ENCODE measurements around the gene ITLN2.
A peak's percentile ranks its signal among the peaks of the same experiment; 100 is the strongest.
"Not testable (repeated sequence)": the region's sequence is repeated elsewhere in the genome, so short reads cannot be mapped to it uniquely, and the experiment has no call there.

ITLN2 gene

GRCh38 chr1:160954158-160955104 lies at the start of gene ITLN2:
Gene ITLN2, minus strand, starts transcription at chr1:160954809. Its CDS starts 68 bp downstream, at chr1:160954741.
- DNase-seq: peak; percentile 41 to 73

DNA sequence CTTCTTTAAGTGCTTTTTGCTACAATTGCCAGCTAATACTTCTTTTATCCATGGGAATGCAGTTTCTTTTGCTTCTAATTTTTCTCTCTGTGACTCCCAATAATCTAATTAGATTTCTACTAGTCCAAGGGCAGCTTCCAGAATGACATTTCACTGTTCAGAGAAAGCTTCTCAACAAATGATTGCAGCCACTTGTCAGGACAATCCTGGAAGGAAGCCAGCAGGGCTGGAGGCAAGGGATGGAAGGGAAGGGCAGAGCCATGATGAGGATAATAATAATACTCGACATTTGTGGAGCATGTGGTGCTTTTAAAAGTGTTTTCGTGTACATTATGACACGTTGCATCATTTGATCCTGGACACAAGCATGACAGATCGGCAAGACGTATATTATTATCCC lies 46.9 kb upstream of the ITLN2 start:
- peak; percentile 8 to 13 for DNase-seq

DNA sequence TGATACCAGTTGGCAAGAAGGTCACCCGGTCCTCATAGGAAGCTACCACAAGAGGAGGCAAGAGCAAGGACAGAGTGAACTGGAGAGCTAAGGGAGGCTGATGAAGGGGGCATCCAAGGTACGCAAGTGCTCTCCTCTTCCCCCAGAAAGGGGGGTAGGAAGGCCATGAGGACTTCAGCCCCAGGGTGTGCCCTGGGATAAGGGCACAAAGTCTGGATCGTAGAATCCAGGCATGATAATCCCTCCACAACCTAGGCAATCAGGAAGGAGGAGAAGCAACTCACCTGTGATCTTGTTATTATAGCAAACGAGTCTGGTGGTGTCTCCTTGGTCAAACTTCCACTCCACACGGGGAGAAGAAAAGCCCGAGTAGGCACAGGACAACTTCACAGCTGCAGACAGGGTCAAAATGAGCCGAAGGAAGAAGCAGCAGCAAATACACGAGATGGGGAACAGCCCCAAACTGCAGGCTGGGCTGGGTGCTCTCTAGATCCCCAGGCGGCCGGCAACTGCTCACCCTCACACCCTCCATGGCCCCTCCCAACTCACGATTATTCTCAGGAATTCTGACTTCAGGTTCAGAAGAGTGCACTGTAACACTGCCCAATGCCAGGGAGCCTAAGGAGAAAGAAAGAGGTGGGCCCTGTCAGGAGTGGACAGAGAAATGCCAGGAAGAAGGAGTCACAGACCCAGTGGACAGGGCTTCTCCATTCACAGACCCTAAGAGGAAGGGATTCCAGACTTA lies 46.3 kb upstream of the ITLN2 start:
- no peak for DNase-seq

DNA sequence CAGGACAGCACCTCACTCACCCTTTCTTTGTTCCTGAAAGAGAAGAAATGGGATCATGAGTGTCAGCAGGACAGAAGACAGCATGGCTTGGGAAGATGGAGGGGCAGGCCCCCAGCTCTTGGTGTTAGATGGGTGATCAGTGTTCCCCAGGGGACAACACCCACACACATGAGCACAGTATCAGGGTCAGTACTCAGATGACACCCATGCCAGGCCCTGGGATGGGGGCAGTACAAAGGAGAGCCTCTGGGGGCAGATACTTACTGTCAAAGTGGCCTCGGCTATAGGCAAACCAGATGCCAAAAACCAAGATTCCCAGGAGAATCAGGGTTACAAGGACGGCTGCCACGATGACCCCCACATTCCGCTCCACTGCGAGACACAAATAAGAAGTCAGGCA lies 44.8 kb upstream of the ITLN2 start:
- DNase-seq: no peak

- peak in 1 of 2 experiments; percentile 45 for DNase-seq
Observed at GRCh38 chr1:160997323-160998038, 42.9 kb upstream of the ITLN2 start.

DNA sequence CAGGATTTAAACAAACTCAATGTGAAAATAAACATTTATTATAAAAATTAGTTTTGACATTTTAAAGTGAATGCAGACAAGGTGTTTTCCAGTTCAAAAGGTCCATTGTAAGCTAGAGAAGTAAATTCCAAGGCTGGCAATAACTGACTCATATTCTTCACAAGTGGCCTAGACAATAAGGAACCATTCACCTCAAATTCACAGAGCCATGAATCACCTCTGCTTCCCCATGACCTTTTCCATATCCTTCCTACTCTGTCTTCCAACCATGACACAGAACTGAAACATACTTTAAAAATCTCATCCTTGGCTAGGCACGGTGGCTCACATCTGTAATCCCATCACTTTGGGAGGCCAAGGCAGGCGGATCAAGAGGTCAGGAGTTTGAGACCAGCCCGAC lies 41.6 kb upstream of the ITLN2 start:
- no peak for DNase-seq

GRCh38 chr1:160993544-160994193 lies 39.1 kb upstream of the ITLN2 start:
- peak in 1 of 2 experiments; percentile 12 for DNase-seq

DNA sequence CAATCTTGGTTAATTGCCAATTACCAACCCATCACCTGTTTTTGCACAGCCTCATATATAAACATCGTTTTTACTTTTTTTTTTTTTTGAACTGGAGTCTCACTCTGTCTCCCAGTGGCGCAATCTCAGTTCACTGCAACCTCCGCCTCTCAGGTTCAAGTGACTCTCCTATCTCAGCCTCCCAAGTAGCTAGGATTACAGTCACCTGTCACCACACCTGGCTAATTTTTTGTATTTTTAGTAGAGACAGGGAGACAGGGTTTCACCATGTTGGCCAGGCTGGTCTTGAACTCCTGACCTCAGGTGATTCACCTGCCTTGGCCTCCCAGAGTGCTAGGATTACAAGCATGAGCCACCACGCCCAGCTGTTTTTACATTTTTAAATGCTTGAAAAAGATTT lies 37.4 kb upstream of the ITLN2 start:
- not testable (repeated sequence) for DNase-seq

DNA sequence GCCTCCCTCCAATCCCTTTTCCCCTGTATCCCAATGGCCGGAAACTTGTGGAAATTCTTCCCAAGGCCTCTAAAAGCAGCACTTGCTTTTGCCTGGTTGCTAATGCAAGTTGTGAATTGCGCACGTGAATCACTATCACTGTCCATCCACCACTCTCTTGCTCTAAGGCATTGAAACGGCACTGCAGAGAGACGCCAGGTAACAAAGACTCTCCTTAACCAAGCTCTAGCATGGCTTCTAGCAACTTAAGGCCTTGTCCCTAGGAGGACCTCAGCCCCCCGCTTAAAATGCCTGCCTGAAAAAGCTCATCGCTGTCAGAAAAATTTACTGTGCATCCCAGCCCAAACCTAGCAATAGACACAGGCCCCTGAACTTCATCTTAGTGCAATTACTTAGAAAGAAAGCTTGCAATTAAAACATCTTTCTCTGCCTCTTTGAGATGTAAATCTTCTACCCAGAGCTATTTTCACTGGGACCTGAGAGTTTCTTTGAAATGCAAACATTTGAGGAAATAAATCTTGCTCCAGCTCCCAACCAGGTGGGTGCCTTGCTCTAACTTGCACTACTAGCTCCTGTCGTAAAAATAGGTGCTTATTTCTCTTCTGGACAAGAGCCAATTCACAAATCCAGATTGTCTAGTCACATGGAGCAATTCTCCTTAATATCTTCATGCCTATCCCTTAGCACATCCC lies 32.9 kb upstream of the ITLN2 start:
- DNase-seq: no peak

GRCh38 chr1:160985723-160986122 lies 31.1 kb upstream of the ITLN2 start:
- no peak for DNase-seq

DNA sequence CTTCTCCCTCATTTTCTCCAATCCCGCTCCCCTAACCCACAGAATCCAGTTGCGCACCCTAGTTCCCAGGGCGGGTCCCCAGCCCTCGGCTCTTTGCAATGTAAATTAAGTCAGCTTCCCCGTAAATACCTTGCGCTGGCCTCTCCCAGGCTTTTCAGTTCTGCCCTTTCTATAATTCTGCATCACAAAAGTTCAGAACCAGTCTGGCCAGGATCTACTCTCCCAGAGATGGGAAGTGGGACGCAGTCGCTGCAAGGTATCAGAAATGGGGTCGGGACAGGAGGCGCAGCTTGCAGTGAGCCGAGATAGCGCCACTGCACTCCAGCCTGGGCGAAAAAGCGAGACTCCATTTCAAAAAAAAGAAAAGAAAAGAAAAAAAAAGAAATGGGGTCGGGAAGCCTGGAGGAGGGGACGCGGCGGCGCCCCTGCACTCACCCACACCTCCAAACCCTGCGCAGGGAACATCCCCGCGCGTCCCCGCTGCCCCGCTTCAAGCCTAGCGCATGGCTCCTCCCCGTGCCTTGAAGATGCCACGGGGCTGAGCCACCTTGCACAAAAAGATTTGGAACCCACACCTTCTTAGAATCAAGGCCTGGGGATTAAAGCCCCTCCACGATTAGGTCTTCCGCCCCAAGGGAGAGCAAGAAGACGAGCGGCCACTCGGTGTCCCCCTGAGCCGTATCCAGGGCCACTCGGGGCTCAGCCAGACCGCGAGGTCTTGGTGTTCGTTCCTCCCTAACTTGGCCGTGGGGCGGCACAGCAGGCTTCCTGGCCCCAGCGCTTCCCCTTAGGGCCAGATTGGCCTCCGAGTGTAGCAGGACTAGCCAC lies 27.2 kb upstream of the ITLN2 start:
- DNase-seq: no peak

- no peak for DNase-seq
Observed at GRCh38 chr1:160979286-160979685, 24.7 kb upstream of the ITLN2 start.

- DNase-seq: peak; percentile 47 to 65
Observed at GRCh38 chr1:160978510-160978927, 23.9 kb upstream of the ITLN2 start.

DNA sequence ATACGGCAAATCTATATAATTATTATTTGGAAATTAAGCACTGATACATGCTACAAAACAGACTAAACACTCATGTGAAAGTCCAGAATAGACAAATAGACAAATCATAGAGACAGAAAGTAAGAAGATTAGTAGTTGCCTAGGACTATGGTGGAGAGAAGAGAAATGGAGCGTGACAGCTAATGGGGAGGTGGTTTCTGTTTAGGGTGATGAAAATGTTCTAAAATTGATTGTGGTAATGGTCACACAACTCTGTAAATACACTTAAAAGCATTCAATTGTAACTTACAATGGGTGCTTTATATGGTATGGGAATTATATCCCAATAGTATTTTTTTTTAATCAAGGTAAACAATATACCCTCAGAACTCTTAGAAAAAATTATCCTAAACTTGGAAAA lies 20.4 kb upstream of the ITLN2 start:
- DNase-seq: no peak

DNA sequence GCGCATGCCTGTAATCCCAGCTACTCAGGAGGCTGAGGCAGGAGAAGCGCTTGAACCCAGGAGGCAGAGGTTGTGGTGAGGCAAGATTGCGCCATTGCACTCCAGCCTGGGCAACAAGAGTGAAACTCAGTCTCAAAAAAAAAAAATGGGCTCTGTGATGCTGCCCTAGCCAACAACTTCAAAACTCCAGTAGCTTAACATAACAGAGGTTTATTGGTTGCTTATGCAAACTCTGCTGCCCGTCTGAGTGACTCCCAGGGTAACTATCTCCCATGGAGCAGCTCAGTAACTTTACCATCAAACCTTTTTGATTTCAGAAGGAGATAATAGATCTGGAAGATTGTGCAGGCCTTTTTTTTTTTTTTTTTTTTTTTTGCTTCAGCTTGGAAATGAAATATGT lies 18.9 kb upstream of the ITLN2 start:
- no peak for DNase-seq

- DNase-seq: no peak
Observed at GRCh38 chr1:160972939-160973338, 18.3 kb upstream of the ITLN2 start.

- no peak for DNase-seq
Observed at GRCh38 chr1:160971618-160972056, 17.0 kb upstream of the ITLN2 start.

- DNase-seq: no peak
Observed at GRCh38 chr1:160963521-160963920, 8.9 kb upstream of the ITLN2 start.

- no peak for DNase-seq
Observed at GRCh38 chr1:160961419-160961818, 6.8 kb upstream of the ITLN2 start.

DNA sequence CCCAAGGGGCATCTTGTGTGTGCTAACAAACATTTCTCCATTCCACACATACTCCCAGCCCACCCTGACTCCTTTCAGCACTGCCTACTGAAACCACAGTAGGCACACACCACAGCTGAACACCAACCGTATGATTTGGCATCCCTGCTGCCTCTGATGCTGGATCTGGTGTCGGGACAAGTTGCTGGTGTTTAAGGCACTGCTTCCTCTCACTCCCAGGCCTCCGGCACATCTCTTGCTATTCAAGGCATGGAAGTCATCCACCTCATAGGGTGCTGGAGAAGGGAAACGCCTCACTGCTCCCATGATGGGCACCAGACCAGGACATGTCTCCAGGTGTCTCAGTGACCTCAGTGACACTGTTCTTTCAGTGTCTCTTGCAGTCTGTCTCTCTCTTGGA lies 2.4 kb upstream of the ITLN2 start:
- no peak for DNase-seq

DNA sequence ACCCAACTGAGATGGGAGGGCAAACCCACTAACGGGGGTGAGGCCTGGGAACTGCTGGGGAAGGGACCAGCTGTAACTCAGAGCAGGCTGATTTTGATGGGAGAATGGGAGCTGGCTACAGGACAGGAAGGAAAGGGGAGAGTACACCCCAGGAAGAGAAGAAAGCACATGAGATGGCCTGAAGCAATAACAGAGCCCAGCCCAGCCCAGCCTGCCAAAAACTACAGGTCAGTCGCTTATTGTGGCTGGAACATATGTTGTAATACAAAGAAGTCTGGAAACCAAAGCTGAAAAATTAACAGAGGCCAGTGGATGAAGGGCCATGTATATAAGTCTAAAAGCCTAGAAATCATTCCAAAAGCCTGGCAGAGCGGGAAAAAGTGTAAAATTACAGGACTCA lies 1.6 kb downstream of the ITLN2 start:
- DNase-seq: no peak

Data from SHP77 (cell line).